ENCODE results near the gene DESI1.
"Not testable (repeated sequence)": the region's sequence is repeated elsewhere in the genome, so short reads cannot be mapped to it uniquely, and the experiment has no call there.

DESI1 gene

DNA sequence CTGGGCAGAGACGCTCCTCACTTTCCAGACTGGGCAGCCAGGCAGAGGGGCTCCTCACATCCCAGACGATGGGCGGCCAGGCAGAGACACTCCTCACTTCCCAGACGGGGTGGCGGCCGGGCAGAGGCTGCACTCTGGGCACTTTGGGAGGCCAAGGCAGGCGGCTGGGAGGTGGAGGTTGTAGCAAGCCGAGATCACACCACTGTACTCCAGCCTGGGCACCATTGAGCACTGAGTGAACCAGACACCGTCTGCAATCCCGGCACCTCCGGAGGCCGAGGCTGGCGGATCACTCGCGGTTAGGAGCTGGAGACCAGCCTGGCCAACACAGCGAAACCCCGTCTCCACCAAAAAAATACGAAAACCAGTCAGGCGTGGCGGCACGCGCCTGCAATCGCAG is 10.8 kb upstream of the DESI1 start:
- DNase-seq: not testable (repeated sequence)

DNA sequence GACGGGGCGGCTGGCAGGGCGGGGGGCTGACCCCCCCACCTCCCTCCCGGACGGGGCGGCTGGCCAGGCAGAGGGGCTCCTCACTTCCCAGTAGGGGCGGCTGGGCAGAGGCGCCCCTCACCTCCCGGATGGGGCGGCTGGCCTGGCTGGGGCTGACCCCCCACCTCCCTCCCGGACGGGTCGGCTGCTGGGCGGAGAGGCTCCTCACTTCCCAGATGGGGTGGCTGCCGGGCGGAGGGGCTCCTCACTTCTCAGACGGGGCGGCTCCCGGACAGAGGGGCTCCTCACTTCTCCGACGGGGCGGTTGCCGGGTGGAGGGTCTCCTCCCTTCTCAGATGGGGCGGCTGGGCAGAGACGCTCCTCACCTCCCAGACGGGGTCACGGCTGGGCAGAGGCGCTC is 10.3 kb upstream of the DESI1 start:
- DNase-seq: not testable (repeated sequence)

- no peak for DNase-seq
Observed at GRCh38 chr22:41625577-41625976, 4.7 kb upstream of the DESI1 start.

- no peak for DNase-seq
Observed at GRCh38 chr22:41621911-41622179, 1.0 kb upstream of the DESI1 start.

DNA sequence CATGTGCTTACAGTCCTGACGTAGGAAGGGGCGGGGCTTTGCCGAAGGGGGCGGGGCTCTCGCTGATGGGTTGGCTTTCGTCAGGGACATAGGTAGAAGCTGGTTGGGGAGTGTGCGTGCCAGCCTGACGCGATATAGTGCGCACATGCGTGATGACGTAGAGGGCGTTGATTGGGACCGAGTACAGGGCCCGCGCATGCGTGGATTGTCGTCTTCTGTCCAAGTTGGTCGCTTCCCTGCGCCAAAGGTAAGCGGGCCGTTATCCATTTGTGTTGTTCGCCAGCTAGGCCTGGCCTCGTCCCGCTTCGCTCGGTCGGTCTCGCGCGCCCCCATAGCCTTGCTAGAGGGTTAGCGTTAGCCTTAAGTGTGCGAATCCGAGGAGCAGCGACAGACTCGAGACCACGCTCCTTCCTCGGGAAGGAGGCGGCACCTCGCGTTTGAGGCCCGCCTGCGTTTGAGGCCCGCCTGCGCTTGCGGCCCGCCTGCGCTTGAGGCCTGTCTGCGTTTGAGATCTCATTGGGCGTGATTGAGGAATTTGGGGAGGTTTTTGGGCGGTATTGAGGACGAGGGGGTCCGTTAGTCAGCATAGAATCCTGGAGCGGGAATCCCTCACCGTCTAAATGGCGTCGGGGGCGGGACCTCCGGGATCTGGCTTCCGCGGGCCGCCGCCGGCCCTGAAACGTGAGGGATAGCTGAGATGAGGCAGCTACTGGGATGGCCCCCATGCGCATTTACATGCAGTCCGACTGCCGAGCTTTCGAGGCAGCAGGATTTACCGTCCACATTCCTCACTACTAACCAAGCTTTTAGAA is 462 bp upstream of the DESI1 start, which contains the start of gene XRCC6:
TSS of gene XRCC6 (plus strand) at position 197 of the 812 bp plus-strand sequence. CDS start 710 bp downstream, outside the sequence.
- DNase-seq: peak; percentile 100

GRCh38 chr22:41619979-41620588 is 759 bp downstream of the DESI1 start:
- peak; percentile 58 to 60 for DNase-seq

GRCh38 chr22:41613456-41613855 is 7.4 kb downstream of the DESI1 start:
- no peak for DNase-seq

DNA sequence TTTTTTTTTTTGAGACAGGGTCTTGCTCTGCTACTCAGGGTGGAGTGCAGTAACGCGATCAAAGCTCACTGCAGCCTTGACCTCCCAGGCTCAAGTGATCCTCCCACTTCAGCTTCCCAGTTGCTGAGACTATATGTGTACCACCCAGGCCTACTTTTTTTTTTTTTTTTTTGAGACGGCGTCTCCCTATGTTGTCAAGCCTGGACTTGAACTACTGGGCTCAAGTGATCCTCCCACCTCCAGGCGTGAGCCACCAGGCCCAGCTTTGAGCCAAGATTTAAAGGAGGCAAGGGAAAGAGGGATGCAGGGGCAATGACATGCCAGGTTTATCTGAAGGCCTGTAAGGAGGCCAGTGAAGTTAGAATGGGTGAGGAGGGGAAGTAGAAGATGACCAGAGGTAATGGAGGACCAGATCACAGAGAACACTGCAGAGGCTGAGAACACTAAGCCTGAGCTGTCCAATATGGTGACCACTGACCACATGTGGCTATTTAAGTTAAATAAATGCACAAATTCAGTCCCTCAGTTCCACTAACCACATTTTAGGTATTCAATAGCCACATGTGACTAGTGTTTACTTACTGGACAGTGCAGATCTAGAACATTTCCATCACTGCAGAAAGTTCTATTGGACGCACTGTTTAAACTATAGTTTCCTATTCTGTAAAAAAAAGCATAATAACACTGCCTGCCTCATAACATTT is 8.1 kb downstream of the DESI1 start:
- no peak for DNase-seq

DNA sequence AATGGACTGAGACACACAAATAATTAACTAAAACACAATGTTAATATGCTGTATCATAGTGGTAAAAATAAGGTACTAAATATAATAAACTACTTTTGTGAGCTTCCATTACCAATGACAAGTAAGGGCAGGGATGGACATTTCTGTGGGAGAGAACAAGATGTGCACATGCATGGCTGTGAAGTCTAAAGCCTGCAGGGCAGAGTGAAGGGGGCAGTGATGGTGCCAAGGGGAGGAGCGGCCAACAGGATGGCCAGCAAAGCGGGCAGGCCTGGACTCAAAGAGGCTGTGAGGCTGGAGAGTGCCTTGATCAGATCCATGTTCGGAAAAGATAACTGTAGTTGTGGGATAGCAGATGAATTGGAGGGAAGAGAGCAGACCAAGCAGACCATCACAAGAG is 12.5 kb downstream of the DESI1 start:
- DNase-seq: no peak

DNA sequence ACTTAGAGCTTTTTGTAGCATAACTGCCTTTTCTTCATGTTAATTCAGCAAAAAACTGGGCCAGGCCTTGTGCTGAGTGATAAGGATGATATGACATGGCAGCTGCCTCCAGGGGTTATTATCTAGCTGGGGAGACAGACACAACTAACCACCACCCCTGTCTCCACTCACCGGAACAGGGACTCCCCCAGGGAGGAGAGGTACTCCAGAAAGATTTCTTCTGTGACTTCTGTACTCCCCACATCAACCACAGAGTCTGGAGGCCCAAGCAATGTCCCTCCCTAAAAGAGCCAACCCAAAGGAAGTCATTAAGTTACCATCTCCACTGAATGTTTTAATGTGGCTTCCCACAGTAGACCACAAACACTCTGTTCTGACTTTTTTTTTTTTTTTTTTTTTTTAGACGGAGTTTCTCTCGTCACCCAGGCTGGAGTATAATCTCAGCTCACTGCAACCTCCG is 16.9 kb downstream of the DESI1 start:
- peak; percentile 64 to 69 for DNase-seq

GRCh38 chr22:41600976-41601375 is 19.9 kb downstream of the DESI1 start:
- no peak for DNase-seq

DNA sequence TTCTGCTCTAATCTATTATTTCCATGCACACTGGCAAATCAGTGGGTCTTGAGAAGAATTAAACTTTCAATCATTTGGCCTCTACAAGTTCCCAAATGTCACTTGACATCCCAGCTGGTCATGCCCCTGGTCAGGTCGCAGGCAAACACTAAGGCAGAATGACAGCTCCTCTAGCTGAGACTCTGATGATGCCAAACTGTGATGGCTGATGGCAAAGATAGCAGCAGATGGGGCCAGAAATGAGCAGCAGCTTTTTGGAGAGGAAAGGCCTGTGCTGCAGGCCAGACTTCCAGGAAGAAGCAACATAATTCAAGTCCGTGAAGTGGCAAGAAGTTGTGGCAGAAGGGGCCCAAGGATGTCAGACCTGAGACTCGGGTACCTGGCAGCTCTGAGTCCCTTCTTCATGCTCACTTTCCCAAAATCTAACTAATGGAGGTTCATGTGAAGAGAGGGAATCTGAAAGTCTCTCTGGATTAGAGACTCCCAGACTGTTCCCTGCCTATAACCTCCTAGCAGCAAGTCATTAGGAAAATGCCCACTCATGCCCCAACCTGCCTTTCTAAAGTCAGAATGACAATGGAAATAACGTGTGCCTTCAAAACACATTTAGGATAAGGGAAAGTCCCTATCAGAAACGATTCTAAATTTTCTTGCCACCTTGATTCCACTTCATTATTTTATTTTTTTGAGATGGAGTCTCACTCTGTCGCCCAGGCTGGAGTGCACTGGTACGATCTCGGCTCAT is 21.8 kb downstream of the DESI1 start:
- no peak for DNase-seq

GRCh38 chr22:41598081-41598480 is 22.8 kb downstream of the DESI1 start:
- no peak for DNase-seq

- no peak for DNase-seq
Observed at GRCh38 chr22:41597635-41597953, 23.2 kb downstream of the DESI1 start.

GRCh38 chr22:41596776-41597634 is 23.8 kb downstream of the DESI1 start:
- peak; percentile 39 to 49 for DNase-seq

DNA sequence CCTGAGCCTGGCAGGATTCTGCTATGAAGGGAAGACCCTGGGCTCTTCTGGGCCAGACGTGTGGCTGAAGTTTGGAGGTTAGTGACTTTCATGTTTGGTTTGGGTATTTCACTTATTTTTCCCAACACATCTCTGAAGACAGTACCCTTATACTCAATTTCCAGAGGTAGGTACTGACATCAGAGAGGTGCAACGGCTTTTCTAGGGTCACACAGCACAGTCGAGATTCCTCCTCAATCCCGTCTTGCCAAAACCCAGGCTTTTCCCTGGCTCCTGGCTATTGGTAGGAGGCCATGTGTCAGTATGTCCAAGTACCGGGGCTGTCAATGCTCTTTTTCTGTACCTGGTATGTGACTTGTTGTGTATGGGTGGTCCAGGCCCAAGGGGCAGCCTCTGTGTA is 25.1 kb downstream of the DESI1 start:
- no peak for DNase-seq

DNA sequence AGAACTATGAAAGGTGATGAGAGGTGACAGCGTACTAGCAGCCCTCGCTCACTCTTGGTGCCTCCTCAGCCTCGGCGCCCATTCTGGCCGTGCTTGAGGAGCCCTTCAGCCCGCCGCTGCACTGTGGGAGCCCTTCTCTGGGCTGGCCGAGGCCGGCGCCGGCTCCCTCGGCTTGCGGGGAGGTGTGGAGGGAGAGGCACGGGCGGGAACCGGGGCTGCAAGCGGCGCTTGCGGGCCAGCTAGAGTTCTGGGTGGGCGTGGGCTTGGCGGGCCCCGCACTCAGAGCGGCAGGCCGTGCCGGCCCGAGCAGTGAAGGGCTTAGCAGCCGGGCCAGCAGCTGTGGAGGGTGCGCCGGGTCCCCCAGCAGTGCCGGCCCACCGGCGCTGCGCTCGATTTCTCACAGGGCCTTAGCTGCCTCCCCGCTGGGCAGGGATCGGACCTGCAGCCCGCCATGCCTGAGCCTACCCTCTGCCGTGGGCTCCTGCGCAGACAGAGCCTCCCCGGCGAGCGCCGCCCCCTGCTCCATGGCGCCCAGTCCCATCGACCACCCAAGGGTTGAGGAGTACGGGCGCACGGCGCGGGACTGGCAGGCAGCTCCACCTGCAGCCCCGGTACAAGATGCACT is 27.4 kb downstream of the DESI1 start:
- not testable (repeated sequence) for DNase-seq

DNA sequence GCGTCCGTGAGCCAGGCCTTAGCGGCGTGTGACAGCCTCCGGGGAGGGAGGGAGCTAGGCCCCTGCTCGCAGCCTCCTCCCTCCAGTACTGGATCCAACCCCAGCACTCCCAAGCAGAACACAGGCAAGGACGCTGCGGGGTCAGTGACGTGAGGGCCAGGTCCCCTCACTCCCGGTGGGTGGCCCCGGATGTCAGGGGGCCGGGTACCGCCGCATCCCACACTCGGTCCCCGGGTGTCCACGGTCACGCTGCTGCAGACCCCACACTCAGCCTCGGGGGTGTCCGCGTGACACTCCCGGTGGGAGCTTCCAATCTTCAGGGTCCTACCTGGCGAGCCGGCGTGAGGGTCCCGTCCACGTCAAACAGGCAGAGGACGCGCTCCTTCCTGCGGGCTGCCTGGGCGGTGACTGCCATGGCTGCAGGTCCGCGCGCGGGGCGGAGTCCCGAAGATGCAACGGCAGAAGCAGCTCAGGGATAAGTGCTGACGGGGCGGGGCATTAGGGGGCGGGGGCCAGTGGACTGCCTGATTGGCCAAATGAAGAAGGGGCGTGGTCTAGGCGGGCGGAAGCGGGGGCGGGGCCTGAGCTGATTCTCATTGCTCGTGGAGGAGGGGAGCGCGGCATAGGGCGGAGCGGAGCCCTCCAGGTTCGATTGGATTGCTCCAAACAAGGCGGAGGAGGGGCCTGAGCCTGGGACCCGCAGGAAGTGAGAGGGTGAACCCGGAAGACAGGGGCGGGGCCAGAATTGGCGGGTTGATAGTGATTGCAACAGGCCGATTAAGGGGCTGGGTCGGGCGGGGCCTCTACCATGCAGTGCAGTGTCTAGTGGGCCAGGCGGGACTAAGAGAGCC is 31.2 kb downstream of the DESI1 start, which contains the start of gene PMM1:
TSS of gene PMM1 (minus strand) at position 450 of the 851 bp plus-strand sequence. CDS start at position 415, 35 bp downstream.
- DNase-seq: peak; percentile 100

GRCh38 chr22:41587347-41587723 is 33.5 kb downstream of the DESI1 start:
- no peak for DNase-seq

DNA sequence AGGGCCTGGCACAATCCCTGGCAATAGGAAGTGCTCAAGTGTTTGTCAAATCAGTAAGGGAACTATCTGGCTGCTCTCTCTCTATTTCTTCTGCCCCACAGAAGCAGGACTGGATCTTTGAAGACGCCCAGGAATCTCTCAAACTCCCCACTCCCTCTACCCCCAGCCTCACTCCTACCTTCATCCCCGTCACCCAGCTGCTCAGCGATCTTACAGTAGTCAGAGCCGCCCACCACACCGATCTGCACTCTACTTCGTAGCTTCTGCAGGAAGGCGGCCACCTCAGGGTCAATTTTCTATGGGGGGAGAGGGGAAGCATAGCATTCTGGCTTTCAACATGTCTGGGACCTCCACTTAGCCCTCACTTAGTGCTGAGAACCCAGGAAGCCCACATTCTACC is 34.9 kb downstream of the DESI1 start:
- no peak for DNase-seq

- DNase-seq: no peak
Observed at GRCh38 chr22:41584881-41585280, 36.0 kb downstream of the DESI1 start.

All from stimulated activated CD4-positive, alpha-beta T cell treated with anti-CD3 and anti-CD28 coated beads, Interleukin-2, amount 100 ng/mL, for 24 hours (primary cell).